ENCODE measurements around the gene TFCP2. TPM values are rescaled to one million over a fixed set of nuclear protein-coding genes. Genes with fewer than 3 reads are reported as not detected.
A peak's percentile ranks its signal among the peaks of the same experiment; 100 is the strongest.

TFCP2 gene
- total RNA-seq, 2 donors from 2014 or later = 7.9 to 9.9 TPM

- WGBS, 2 donors = 4 to 5% methylated on average over 32 to 47 of the region's 51 CpGs
- Histone ChIP-seq H3K4me1 (peaks cover 17% of the 10 kb centered on the region), H3K9me3 (no peaks in the 10 kb centered on the region), H3K27me3 (no peaks in the 10 kb centered on the region), H3K27ac (peak within 1 kb of the TSS; percentile 86 to 98 (median 97)), H3K4me3 (peak within 1 kb of the TSS; percentile 69 to 93), H3K36me3 (replicated peaks in 1 of 2; ENCODE audit: insufficient read depth in 1 of 2, low read depth in 2 of 2) (no peaks in the 10 kb centered on the region)
- DNase-seq (peak; percentile 94 to 98 (median 96)), ATAC-seq (peak; percentile 99)
- intact Hi-C loops (cut with DNase I) = no loop called here
- TF ChIP-seq CTCF (IDR thresholded peaks at IDR 0.05) = peak; percentile 76 to 97 (median 92)
- TF ChIP-seq POLR2A (IDR thresholded peaks at IDR 0.05) = peak; percentile 78 to 95 (median 89)
These were observed 125.0 kb downstream of the TFCP2 start, which contains the start of gene LETMD1 for GRCh38 chr12:51047655-51048540. LETMD1 (plus strand) TSS chr12:51048327; CDS start chr12:51048357, 30 bp downstream.

Small RNA genes within 50 kb of the gene (small RNA-seq; reads per million reads assigned to genes)
- not detected for gene RF00019
- not detected for gene RNU6-199P

Other genes with a start within 250 kb of the TFCP2 start
- not detected for gene HIGD1C, start 220.6 kb downstream of the TFCP2 start, total RNA-seq
- gene SLC11A2, start 146.8 kb downstream of the TFCP2 start, total RNA-seq = 10 to 100 TPM; 53.2 to 55.0 TPM
- 10 to 100 TPM; 57.4 to 71.6 TPM for gene LETMD1, start 124.8 kb downstream of the TFCP2 start, total RNA-seq
- gene CSRNP2, start 89.5 kb downstream of the TFCP2 start, total RNA-seq = 10 to 100 TPM; 20.8 to 25.4 TPM
- gene POU6F1, start 44.9 kb upstream of the TFCP2 start, total RNA-seq = 1 to 10 TPM; 6.2 to 9.6 TPM
- 10 to 100 TPM; 77.1 to 87.7 TPM for gene DAZAP2, start 65.7 kb upstream of the TFCP2 start, total RNA-seq
- gene SMAGP, start 97.3 kb upstream of the TFCP2 start, total RNA-seq = 1 to 10 TPM; 7.0 to 8.6 TPM
- 1 to 10 TPM; 1.0 to 1.3 TPM for gene BIN2, start 151.0 kb upstream of the TFCP2 start, total RNA-seq
- gene CELA1, start 173.5 kb upstream of the TFCP2 start, total RNA-seq = not detected
- 1 to 10 TPM; 8.6 to 9.3 TPM for gene GALNT6, start 218.3 kb upstream of the TFCP2 start, total RNA-seq